ENCODE data around the gene GRM7.

GRM7 gene

GRCh38 chr3:7740458-7740857 is 879.5 kb downstream of the GRM7 start:
- no peak for DNase-seq

GRCh38 chr3:7744850-7745249 is 883.9 kb downstream of the GRM7 start:
- DNase-seq, result peak in 1 of 3 experiments; percentile 39

GRCh38 chr3:7745711-7746110 is 884.8 kb downstream of the GRM7 start:
- no peak for DNase-seq

GRCh38 chr3:7749931-7750695 is 889.2 kb downstream of the GRM7 start:
- no peak for DNase-seq

- no peak for DNase-seq
Observed at GRCh38 chr3:7752005-7752404, 891.1 kb downstream of the GRM7 start.

GRCh38 chr3:7754653-7755441 is 893.9 kb downstream of the GRM7 start:
- DNase-seq, result no peak

GRCh38 chr3:7759630-7760029 is 898.7 kb downstream of the GRM7 start:
- DNase-seq, result no peak

- no peak for DNase-seq
Observed at GRCh38 chr3:7760718-7761117, 899.8 kb downstream of the GRM7 start.

GRCh38 chr3:7764115-7764514 is 903.2 kb downstream of the GRM7 start:
- peak in 1 of 3 experiments; percentile 7 for DNase-seq

GRCh38 chr3:7766530-7766929 is 905.6 kb downstream of the GRM7 start:
- DNase-seq, result no peak

GRCh38 chr3:7779331-7779730 is 918.4 kb downstream of the GRM7 start:
- DNase-seq, result no peak

- DNase-seq, result no peak
Observed at GRCh38 chr3:7781395-7781794, 920.5 kb downstream of the GRM7 start.

- DNase-seq, result peak in 1 of 3 experiments; percentile 13
Observed at GRCh38 chr3:7787871-7788828, 927.2 kb downstream of the GRM7 start.

- no peak for DNase-seq
Observed at GRCh38 chr3:7788881-7789280, 928.0 kb downstream of the GRM7 start.

- no peak for DNase-seq
Observed at GRCh38 chr3:7789324-7789723, 928.4 kb downstream of the GRM7 start.

GRCh38 chr3:7790141-7790540 is 929.2 kb downstream of the GRM7 start:
- DNase-seq, result no peak
